GM12873 (cell line): Measurements from ENCODE around the gene NHEJ1.

ENCODE experiments used
- CTCF ChIP-seq: IDR thresholded peaks from 2 replicates; pipeline ENCODE4 v1.5.1; 2012; ENCODE audit warnings: low read depth, mild to moderate bottlenecking, moderate library complexity, low read length, control low read depth; ENCODE audit not compliant: insufficient read depth; ENCODE audit errors: missing control alignments

Gene NHEJ1

GRCh38 chr2:219086196-219086595 is 74.4 kb downstream of the NHEJ1 start:
- no peak for TF ChIP-seq CTCF

- TF ChIP-seq CTCF: no peak
Observed at GRCh38 chr2:219084791-219085190, 75.8 kb downstream of the NHEJ1 start.

GRCh38 chr2:219082332-219082958 is 78.2 kb downstream of the NHEJ1 start:
- TF ChIP-seq CTCF: no peak

- TF ChIP-seq CTCF: no peak
Observed at GRCh38 chr2:219081701-219082331, 78.8 kb downstream of the NHEJ1 start.

GRCh38 chr2:219081096-219081495 is 79.5 kb downstream of the NHEJ1 start:
- no peak for TF ChIP-seq CTCF

GRCh38 chr2:219079417-219079816 is 81.2 kb downstream of the NHEJ1 start:
- TF ChIP-seq CTCF: no peak

- TF ChIP-seq CTCF: no peak
Observed at GRCh38 chr2:219078951-219079350, 81.7 kb downstream of the NHEJ1 start.
